ENCODE data around the gene KNTC1.

Gene KNTC1

DNA sequence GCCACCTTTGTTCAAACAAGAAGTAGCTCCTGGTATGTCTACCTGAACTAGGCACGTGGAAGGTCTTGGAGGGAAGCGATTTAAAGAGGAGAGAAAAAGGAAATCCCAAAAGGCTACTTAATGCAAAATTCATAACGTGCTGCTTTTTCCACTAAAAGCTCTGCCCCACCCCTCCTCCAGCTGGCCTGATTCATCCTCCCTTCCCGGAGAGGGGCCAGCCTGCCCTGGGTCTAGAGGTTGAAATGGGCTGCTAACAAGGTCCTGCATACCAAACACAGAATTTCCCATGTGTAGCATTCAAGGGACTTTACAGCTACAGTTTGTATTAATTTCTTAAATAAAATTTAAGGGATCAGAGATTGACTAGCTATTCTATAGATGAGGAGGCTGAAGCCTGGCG, 83.2 kb downstream of the KNTC1 start:
- DNase-seq (ENCODE audit: low read depth) = no peak
- H3K4me3 ChIP-seq (ENCODE audit: control insufficient read depth, low read depth, low read length) = no peak overlapping the region
- TF ChIP-seq, protein P1, sequence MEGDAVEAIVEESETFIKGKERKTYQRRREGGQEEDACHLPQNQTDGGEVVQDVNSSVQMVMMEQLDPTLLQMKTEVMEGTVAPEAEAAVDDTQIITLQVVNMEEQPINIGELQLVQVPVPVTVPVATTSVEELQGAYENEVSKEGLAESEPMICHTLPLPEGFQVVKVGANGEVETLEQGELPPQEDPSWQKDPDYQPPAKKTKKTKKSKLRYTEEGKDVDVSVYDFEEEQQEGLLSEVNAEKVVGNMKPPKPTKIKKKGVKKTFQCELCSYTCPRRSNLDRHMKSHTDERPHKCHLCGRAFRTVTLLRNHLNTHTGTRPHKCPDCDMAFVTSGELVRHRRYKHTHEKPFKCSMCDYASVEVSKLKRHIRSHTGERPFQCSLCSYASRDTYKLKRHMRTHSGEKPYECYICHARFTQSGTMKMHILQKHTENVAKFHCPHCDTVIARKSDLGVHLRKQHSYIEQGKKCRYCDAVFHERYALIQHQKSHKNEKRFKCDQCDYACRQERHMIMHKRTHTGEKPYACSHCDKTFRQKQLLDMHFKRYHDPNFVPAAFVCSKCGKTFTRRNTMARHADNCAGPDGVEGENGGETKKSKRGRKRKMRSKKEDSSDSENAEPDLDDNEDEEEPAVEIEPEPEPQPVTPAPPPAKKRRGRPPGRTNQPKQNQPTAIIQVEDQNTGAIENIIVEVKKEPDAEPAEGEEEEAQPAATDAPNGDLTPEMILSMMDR (IDR thresholded peaks at IDR 0.05; ENCODE audit: control insufficient read depth, insufficient read depth, low read depth, low read length, missing control alignments) = no peak

DNA sequence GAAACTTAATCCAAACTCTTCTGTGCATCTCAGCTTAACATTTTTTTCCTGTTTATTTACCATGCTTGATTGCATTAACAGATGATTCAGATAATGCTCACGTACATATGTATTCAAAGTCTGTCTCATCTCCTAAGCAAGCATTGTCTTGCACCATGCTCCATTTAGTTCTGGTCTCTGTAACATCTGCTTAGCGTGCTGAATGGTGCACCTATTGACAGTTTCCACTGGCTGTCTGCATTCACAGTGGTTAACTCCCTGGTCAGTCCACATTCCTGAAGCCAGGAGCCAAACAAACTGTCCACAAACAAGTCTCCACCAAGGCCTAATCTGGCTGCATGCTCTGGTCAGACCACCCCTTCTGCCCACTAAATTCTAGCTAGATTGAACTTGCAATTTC, 83.9 kb downstream of the KNTC1 start:
- H3K4me3 ChIP-seq (ENCODE audit: control insufficient read depth, low read depth, low read length) = no peak overlapping the region
- TF ChIP-seq, protein P1 (IDR thresholded peaks at IDR 0.05; ENCODE audit: control insufficient read depth, insufficient read depth, low read depth, low read length, missing control alignments) = no peak
- DNase-seq (ENCODE audit: low read depth) = no peak

DNA sequence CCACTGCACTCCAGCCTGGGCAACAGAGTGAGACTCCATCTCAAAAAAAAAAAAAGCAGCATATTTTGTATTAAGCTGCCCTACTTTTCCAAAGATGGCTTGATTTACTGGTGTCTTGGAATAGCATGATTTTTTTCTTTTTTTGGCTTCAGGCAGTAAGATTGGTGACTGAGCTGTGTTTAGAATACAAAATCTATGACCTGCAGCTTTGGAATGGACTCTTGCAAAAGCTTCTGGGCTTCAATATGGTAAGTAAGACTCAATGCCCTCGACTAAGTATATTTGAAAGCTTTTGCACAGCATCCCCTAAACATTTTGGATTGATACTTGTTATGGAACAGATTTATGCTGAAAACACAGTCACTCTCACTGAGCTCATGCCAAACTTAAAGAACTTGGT, 87.8 kb downstream of the KNTC1 start:
- DNase-seq (ENCODE audit: low read depth) = no peak
- TF ChIP-seq, protein P1 (IDR thresholded peaks at IDR 0.05; ENCODE audit: control insufficient read depth, insufficient read depth, low read depth, low read length, missing control alignments) = no peak
- H3K4me3 ChIP-seq (ENCODE audit: control insufficient read depth, low read depth, low read length) = no peak overlapping the region

DNA sequence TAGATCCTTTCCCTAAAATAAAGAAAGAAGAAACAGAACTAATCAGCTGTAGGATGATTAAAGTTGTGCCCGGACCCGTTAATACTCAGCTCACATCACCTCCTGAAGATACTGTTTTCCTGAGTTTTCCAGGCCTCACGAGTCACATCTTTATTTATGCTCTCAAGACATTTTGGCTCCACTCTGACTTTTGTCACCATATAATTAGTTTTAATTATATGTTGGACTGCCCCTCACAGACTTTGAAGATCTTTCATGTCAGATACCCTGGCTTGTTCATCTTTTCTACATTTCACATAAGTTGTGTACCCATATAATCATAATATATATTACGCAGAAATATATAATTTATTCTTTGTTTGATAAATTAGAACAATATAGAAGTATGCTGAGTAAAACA, 88.7 kb downstream of the KNTC1 start:
- H3K4me3 ChIP-seq (ENCODE audit: control insufficient read depth, low read depth, low read length) = no peak overlapping the region
- TF ChIP-seq, protein P1 (IDR thresholded peaks at IDR 0.05; ENCODE audit: control insufficient read depth, insufficient read depth, low read depth, low read length, missing control alignments) = no peak

DNA sequence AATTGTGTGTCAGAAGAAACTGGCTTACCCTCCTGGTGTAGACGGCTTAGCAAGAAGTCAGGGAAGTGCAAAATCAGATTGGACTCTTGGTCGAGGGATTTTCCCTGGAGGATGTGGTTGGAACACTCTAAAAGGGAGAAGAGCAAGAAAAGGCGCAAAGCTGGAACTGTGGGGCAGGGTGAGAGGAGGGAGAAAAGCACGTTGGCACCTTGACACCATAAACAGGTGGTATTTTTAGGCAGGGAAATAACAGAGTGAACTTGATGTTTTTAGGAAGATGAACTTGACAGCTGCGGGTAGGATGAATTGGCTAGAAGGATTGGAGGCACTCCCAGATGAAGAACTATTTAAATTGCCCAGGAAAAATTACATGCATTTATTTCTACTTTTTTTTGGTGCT, 108.4 kb downstream of the KNTC1 start:
- TF ChIP-seq, protein P1 (IDR thresholded peaks at IDR 0.05; ENCODE audit: control insufficient read depth, insufficient read depth, low read depth, low read length, missing control alignments) = no peak
- no peak overlapping the region for H3K4me3 ChIP-seq (ENCODE audit: control insufficient read depth, low read depth, low read length)

More for the DNA sequence above, 88.7 kb downstream of the KNTC1 start:
- no peak for DNase-seq (ENCODE audit: low read depth)

DNA sequence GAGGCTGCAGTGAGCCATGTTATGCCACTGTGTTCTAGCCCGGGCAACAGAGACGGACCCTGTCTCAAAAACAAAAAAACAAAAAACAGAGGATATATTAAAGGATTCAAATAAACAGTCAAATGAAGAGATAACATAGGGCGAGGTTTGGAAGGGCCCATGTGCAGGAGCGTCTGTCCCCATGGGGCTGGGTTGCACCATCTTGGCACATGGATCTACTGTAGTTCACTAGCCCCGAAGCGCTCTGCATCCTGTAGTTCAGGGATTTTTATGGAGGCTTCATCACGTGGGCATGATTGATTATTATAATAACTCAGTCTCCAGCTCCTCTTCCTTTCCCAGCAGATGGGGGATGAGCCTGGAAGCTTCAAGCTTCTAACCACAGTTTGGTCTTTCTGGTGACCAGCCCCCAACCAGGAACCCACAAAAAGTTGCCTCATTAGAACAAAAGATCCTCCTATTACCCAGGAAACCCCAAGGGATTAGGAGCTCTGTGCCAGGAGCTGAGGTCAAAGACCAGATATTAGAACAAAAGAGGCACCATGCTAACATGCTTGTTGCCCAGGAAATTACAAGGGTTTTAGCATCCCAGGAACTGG, 116.3 kb downstream of the KNTC1 start:
- TF ChIP-seq, protein P1 (IDR thresholded peaks at IDR 0.05; ENCODE audit: control insufficient read depth, insufficient read depth, low read depth, low read length, missing control alignments) = no peak
- DNase-seq (ENCODE audit: low read depth) = no peak
- H3K4me3 ChIP-seq (ENCODE audit: control insufficient read depth, low read depth, low read length) = no peak overlapping the region

More for the DNA sequence above, 108.4 kb downstream of the KNTC1 start:
- no peak for DNase-seq (ENCODE audit: low read depth)
